K562 (cell line): ENCODE measurements around the gene EGLN3. TPM values are rescaled to one million over a fixed set of nuclear protein-coding genes. Genes with fewer than 3 reads are reported as not detected.

ENCODE experiments used
- ARID1B ChIP-seq: fragments of 450-650 bp; IDR thresholded peaks from 2 replicates; pipeline ENCODE4 v1.6.1; 2016; ENCODE audit warnings: antibody characterized with exemption, mild to moderate bottlenecking, inconsistent platforms
- CCNT2 ChIP-seq: IDR thresholded peaks from 2 replicates; pipeline ENCODE4 v1.6.1; 2011; ENCODE audit warnings: borderline replicate concordance, low read depth, mild to moderate bottlenecking, moderate library complexity, mixed read lengths, low read length; ENCODE audit not compliant: insufficient read length; ENCODE audit errors: extremely low read depth
- FUS ChIP-seq: fragments of 200-400 bp; formaldehyde crosslinking; optimal IDR thresholded peaks from 2 replicates; pipeline ENCODE3; 2017; ENCODE audit warnings: low read depth, low read length
- GABPB2 ChIP-seq: fragments of 250-450 bp; sonication (Bioruptor Pico); conservative IDR thresholded peaks from 2 replicates; pipeline ENCODE4 v1.5.1; 2021; ENCODE audit warnings: mild to moderate bottlenecking
- HES1 ChIP-seq: fragments of 450-650 bp; IDR thresholded peaks from 2 replicates; pipeline ENCODE4 v1.6.1; 2016; ENCODE audit warnings: low read depth, mild to moderate bottlenecking, moderate library complexity
- HMBOX1 ChIP-seq: sonication (generic); IDR thresholded peaks from 2 replicates; pipeline ENCODE4 v1.6.1; 2016
- ID3 ChIP-seq, 2 experiments: fragments of 250-450 bp in 1 of 2; fragments of 450-650 bp in 1 of 2; sonication (Bioruptor Pico) in 1 of 2; IDR thresholded peaks; 2 replicates each; pipeline versions ENCODE4 v1.6.1 to v1.8.0; 2016 to 2021; ENCODE audit warnings: mild to moderate bottlenecking in 2 of 2, moderate library complexity in 2 of 2, missing compliant biosample characterization in 1 of 2, missing genetic modification characterization in 1 of 2
- MTA3 ChIP-seq: fragments of 450-650 bp; formaldehyde crosslinking; IDR thresholded peaks from 2 replicates; pipeline ENCODE4 v1.6.1; 2017; ENCODE audit warnings: mild to moderate bottlenecking, borderline replicate concordance
- SAP30 ChIP-seq: fragments of 200-600 bp; sonication (generic); IDR thresholded peaks from 2 replicates; pipeline ENCODE4 v1.6.1; 2012; ENCODE audit warnings: borderline replicate concordance, low read depth, mild to moderate bottlenecking, moderate library complexity, low read length, control low read depth, inconsistent platforms; ENCODE audit not compliant: insufficient read depth, poor library complexity, severe bottlenecking
- SREBF1 ChIP-seq: fragments of 150-350 bp; IDR thresholded peaks from 2 replicates; pipeline ENCODE4 v1.6.1; 2014; ENCODE audit warnings: antibody characterized with exemption, low read depth, low read length, borderline replicate concordance
- SRSF3 ChIP-seq: fragments of 200-400 bp; formaldehyde crosslinking; IDR thresholded peaks from 2 replicates; pipeline ENCODE4 v1.6.1; 2016; ENCODE audit warnings: mild to moderate bottlenecking, low read length, moderate library complexity; ENCODE audit not compliant: insufficient read depth
- TBL1XR1 ChIP-seq, 2 experiments: IDR thresholded peaks; 2 replicates each; pipeline ENCODE4 v1.6.1; 2012; ENCODE audit warnings: improper control_type of control experiment in 2 of 2, low read length in 2 of 2, mild to moderate bottlenecking in 1 of 2
- TCFL5 ChIP-seq: fragments of 250-450 bp; sonication (Bioruptor Pico); conservative IDR thresholded peaks from 2 replicates; pipeline ENCODE4 v1.6.1; 2021; ENCODE audit warnings: mild to moderate bottlenecking, moderate library complexity, matching md5 sums
- VEZF1 ChIP-seq: fragments of 200-800 bp; sonication (Bioruptor generic); IDR thresholded peaks from 2 replicates; pipeline ENCODE4 v1.6.1; 2017; ENCODE audit warnings: missing genetic modification characterization, missing compliant biosample characterization
- ZKSCAN3 ChIP-seq: fragments of 250-450 bp; sonication (Bioruptor Pico); IDR thresholded peaks from 2 replicates; pipeline ENCODE4 v1.4.0; 2020
- ZNF592 ChIP-seq: fragments of 450-650 bp; IDR thresholded peaks from 2 replicates; pipeline ENCODE4 v1.6.1; 2017; ENCODE audit warnings: antibody characterized with exemption, mild to moderate bottlenecking
- polyA plus RNA-seq, 8 experiments: library from polyadenylated mRNA; depleted of rRNA in 4 of 8; stranded (reverse) in 5 of 8; unstranded in 3 of 8; fragments of >200 nt; fragmentation: Nextera tagmentation in 2 of 8; fragmentation: Illumina TruSeq in 1 of 8; extraction: Ambion mirVana in 2 of 8; extraction: Trizol in 1 of 8; gene quantifications; 2 replicates each; pipeline versions ENCODE4 v1.2.1 to v1.2.3, GENCODE V29; 2011 to 2014; ENCODE audit warnings: inconsistent platforms in 1 of 8, missing spikeins in 1 of 8
- total RNA-seq, 7 experiments: library from RNA; depleted of rRNA in 6 of 7; stranded (reverse); fragments of >200 nt in 6 of 7; fragmentation: Illumina TruSeq in 2 of 7; extraction: Trizol in 2 of 7; gene quantifications; 2 replicates each; pipeline versions ENCODE4 v1.2.1 to v1.2.3, GENCODE V29; 2011 to 2021; ENCODE audit warnings: low replicate concordance in 1 of 7

Gene EGLN3
- total and polyA plus RNA-seq, 9 of the 15 experiments (the other 6 are each of a cell fraction or from before 2014, with no cell fraction given): 2.5 to 87.6 (median 5.8) TPM

- peak; percentile 72 for TF ChIP-seq CCNT2
- TF ChIP-seq SRSF3: no peak
- no peak for TF ChIP-seq SAP30
- peak; percentile 19; the same call in 1 of the 2 replicates for TF ChIP-seq VEZF1
- TF ChIP-seq MTA3: peak; percentile 58; the same call in 1 of the 2 replicates
- no peak for TF ChIP-seq FUS
- TF ChIP-seq TCFL5 (CRISPR knock-in tag): no peak
- no peak for TF ChIP-seq ZKSCAN3 (CRISPR knock-in tag)
- peak; percentile 56 for TF ChIP-seq HMBOX1
- no peak for TF ChIP-seq GABPB2 (CRISPR knock-in tag)
- peak; percentile 90 for TF ChIP-seq ZNF592
- TF ChIP-seq ID3 (CRISPR knock-in tag; IDR thresholded peaks at IDR 0.05): no peak
- TF ChIP-seq ID3 (tag; IDR thresholded peaks at IDR 0.05): peak; percentile 57; the same call in 1 of the 2 replicates
- no peak for TF ChIP-seq SREBF1
- no peak for TF ChIP-seq TBL1XR1 (IDR thresholded peaks at IDR 0.05; ENCODE audit: low read length in 2 of 2)
- TF ChIP-seq ARID1B: peak; percentile 41; the same call in 1 of the 2 replicates
- TF ChIP-seq HES1: peak; percentile 70
Observed at GRCh38 chr14:33938131-33938949, 12.5 kb downstream of the EGLN3 start (continued).
